HT1080 (cell line): ENCODE results near the gene CNTN4. TPM values are rescaled to one million over a fixed set of nuclear protein-coding genes. Genes with fewer than 3 reads are reported as not detected.

Experiments used
- DNase-seq: peaks from one replicate; pipeline ENCODE4 v3.0.0-alpha.2; 2015; ENCODE audit warnings: low read depth
- total RNA-seq: library from RNA; depleted of rRNA; stranded (reverse); fragments of >200 nt; shearing (Covaris generic); gene quantifications from 2 replicates; pipeline ENCODE4 v1.2.3, GENCODE V29; 2014

Gene CNTN4
- total RNA-seq, 1 experiment from 2014 or later = not detected

- DNase-seq = no peak
Measured at GRCh38 chr3:2261747-2262146, 163.1 kb downstream of the CNTN4 start.

- DNase-seq = no peak
Measured at GRCh38 chr3:2262204-2262603, 163.5 kb downstream of the CNTN4 start.

GRCh38 chr3:2266606-2267005 lies 167.9 kb downstream of the CNTN4 start:
- DNase-seq = no peak

- DNase-seq = peak; percentile 1
Measured at GRCh38 chr3:2268779-2269178, 170.1 kb downstream of the CNTN4 start.

GRCh38 chr3:2274526-2274925 lies 175.9 kb downstream of the CNTN4 start:
- DNase-seq = no peak

GRCh38 chr3:2283818-2284217 lies 185.2 kb downstream of the CNTN4 start:
- no peak for DNase-seq

GRCh38 chr3:2300938-2301337 lies 202.3 kb downstream of the CNTN4 start:
- DNase-seq = no peak

GRCh38 chr3:2301361-2301760 lies 202.7 kb downstream of the CNTN4 start:
- DNase-seq = no peak

GRCh38 chr3:2303566-2303965 lies 204.9 kb downstream of the CNTN4 start:
- DNase-seq = peak; percentile 12

GRCh38 chr3:2311022-2311421 lies 212.4 kb downstream of the CNTN4 start:
- DNase-seq = no peak

GRCh38 chr3:2317521-2317920 lies 218.9 kb downstream of the CNTN4 start:
- DNase-seq = no peak

GRCh38 chr3:2334921-2335320 lies 236.3 kb downstream of the CNTN4 start:
- no peak for DNase-seq

GRCh38 chr3:2343031-2343682 lies 244.5 kb downstream of the CNTN4 start:
- no peak for DNase-seq

GRCh38 chr3:2352134-2352762 lies 253.6 kb downstream of the CNTN4 start:
- DNase-seq = no peak

- peak; percentile 86 for DNase-seq
Measured at GRCh38 chr3:2354702-2355101, 256.0 kb downstream of the CNTN4 start.

- DNase-seq = no peak
Measured at GRCh38 chr3:2356298-2356950, 257.8 kb downstream of the CNTN4 start.

- DNase-seq = peak; percentile 46
Measured at GRCh38 chr3:2360815-2361214, 262.1 kb downstream of the CNTN4 start.

GRCh38 chr3:2362122-2362521 lies 263.5 kb downstream of the CNTN4 start:
- DNase-seq = no peak

- no peak for DNase-seq
Measured at GRCh38 chr3:2363854-2364253, 265.2 kb downstream of the CNTN4 start.

GRCh38 chr3:2370317-2370716 lies 271.7 kb downstream of the CNTN4 start:
- DNase-seq = no peak

GRCh38 chr3:2372306-2372705 lies 273.6 kb downstream of the CNTN4 start:
- DNase-seq = no peak

- DNase-seq = no peak
Measured at GRCh38 chr3:2375376-2375775, 276.7 kb downstream of the CNTN4 start.

GRCh38 chr3:2377281-2377680 lies 278.6 kb downstream of the CNTN4 start:
- no peak for DNase-seq
